IPS-15b (cell line): ENCODE measurements around the gene LHFPL3.

Experiments
- H3K27me3 ChIP-seq: one replicate; pipeline ENCODE4 v1.6.1; 2013; ENCODE audit warnings: low read length; ENCODE audit not compliant: control insufficient read depth, insufficient read depth
- H3K36me3 ChIP-seq: one replicate; pipeline ENCODE4 v1.6.1; 2013; ENCODE audit warnings: low read length; ENCODE audit not compliant: control insufficient read depth, insufficient read depth
- H3K4me1 ChIP-seq: one replicate; pipeline ENCODE4 v1.6.1; 2013; ENCODE audit warnings: mild to moderate bottlenecking, low read length; ENCODE audit not compliant: control insufficient read depth, insufficient read depth
- H3K4me3 ChIP-seq: one replicate; pipeline ENCODE4 v1.5.1; 2013; ENCODE audit warnings: low read depth, low read length
- H3K9ac ChIP-seq: one replicate; pipeline ENCODE4 v1.6.1; 2013; ENCODE audit warnings: low read depth, mild to moderate bottlenecking, low read length
- H3K9me3 ChIP-seq: one replicate; pipeline ENCODE4 v1.6.1; 2013; ENCODE audit warnings: mild to moderate bottlenecking, low read length; ENCODE audit not compliant: control insufficient read depth, insufficient read depth

Gene LHFPL3

DNA sequence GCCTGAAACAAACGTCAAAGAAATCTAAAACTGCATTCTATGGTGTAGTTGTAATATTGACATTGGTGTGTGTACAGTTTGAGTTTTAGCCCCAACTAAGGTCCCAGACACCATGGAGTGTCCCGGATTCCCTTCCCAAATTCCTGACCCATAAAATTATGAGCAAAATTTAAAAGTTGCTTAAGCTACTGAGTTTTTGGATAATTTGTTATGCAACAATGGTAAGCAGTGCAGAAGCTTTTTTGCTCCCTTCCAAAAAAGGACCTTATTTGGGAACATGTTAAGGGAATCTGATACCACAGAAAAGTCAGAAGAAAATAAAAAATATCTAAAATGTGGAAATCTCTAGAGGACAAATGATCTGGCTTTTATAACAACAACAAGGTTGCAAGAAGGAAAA is 622.4 kb downstream of the LHFPL3 start:
- H3K9ac ChIP-seq: no peak overlapping the region
- no peaks in the 10 kb centered on the region for H3K27me3 ChIP-seq
- H3K4me1 ChIP-seq: no peaks in the 10 kb centered on the region
- no peak overlapping the region for H3K4me3 ChIP-seq
- no peaks in the 10 kb centered on the region for H3K9me3 ChIP-seq
- no peaks in the 10 kb centered on the region for H3K36me3 ChIP-seq

DNA sequence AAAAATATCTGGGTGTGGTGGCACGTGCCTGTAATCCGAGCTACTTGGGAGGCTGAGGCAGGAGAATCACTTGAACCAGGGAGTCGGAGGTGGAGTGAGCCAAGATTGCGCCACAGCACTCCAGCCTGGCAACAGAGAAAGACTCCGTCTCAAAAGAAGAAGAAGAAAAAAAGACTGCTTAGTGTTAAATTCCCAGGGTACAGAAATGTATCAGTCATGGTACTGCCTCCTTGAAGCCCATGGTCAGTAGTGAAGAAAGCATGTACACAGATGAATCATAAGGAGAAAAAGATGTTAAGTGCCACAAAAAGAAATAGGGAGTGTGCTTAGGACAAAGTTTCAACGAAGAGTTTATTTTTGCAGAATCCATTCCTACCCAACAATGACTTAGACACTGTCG is 623.1 kb downstream of the LHFPL3 start:
- H3K9ac ChIP-seq: no peak overlapping the region
- H3K9me3 ChIP-seq: no peaks in the 10 kb centered on the region
- no peaks in the 10 kb centered on the region for H3K27me3 ChIP-seq
- no peaks in the 10 kb centered on the region for H3K36me3 ChIP-seq
- H3K4me3 ChIP-seq: no peak overlapping the region
- no peaks in the 10 kb centered on the region for H3K4me1 ChIP-seq

DNA sequence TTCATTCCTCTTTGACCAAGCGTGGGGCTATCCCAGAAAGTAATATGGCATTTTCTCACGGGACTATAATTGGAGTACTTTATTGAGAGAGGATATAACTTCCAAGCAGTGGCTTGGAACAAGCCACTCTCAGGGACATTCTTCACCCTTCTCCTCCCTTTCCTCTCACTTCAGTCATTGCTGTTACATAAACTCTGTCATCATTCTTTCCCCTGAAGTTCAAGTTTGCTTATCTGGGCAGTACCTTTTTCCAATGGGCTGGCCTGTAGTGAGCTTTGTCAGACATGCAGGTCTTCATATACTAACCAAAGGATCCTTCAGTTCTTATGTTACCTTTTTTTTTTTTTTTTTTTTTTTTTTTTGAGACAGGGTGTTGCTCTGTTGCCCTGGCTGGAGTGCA is 626.9 kb downstream of the LHFPL3 start:
- H3K36me3 ChIP-seq: no peaks in the 10 kb centered on the region
- no peak overlapping the region for H3K4me3 ChIP-seq
- no peak overlapping the region for H3K9ac ChIP-seq
- H3K27me3 ChIP-seq: no peaks in the 10 kb centered on the region
- H3K9me3 ChIP-seq: no peaks in the 10 kb centered on the region
- H3K4me1 ChIP-seq: no peaks in the 10 kb centered on the region
